ENCODE measurements around the gene FSHR.

FSHR gene

DNA sequence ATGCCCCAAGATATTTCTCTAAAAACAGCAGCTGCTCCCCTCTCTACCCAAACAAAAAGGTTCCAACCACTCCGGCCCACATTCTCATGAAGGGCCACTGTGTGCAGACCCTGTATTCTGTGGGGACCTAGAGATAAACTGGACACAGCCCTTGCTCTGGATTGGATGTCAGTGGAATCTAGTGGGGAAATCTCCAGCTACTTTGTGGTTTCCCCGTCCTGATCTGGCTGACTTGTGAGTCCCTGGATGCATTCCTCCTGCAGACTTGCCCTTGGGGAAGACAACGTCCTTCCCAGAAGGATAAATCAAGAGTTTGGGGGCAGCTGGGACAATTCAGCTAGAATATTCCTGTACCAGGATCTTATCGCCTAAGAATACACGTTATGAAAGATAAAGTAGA is 151.1 kb downstream of the FSHR start:
- Histone ChIP-seq H3K9me2 (replicated peaks; ENCODE audit: insufficient read depth, low read length) (no peaks in the 10 kb centered on the region), H3K9me3 (replicated peaks; ENCODE audit: insufficient read depth, low read length) (no peaks in the 10 kb centered on the region), H3K36me3 (replicated peaks; ENCODE audit: insufficient read depth, low read length) (no peaks in the 10 kb centered on the region), H2AFZ (ENCODE audit: low read length) (no peak overlapping the region), H3K27me3 (replicated peaks; ENCODE audit: insufficient read depth, low read length) (no peaks in the 10 kb centered on the region), H3F3A (ENCODE audit: insufficient read depth, low read length) (no peaks in the 10 kb centered on the region), H3K4me1 (ENCODE audit: low read length) (no peaks in the 10 kb centered on the region), H3K4me3 (ENCODE audit: low read length) (no peak overlapping the region), H4K20me1 (ENCODE audit: insufficient read depth, low read length) (no peaks in the 10 kb centered on the region), H3K79me2 (ENCODE audit: low read length) (no peaks in the 10 kb centered on the region), H3K9ac (ENCODE audit: low read length) (no peak overlapping the region), H3K27ac (ENCODE audit: low read length) (no peak overlapping the region), H3K4me2 (ENCODE audit: low read depth, low read length) (no peak overlapping the region)
- no peak for DNase-seq
- TF ChIP-seq EZH2 (optimal IDR thresholded peaks at IDR 0.05; ENCODE audit: low read depth, low read length) = no peak
- TF ChIP-seq EZH2phosphoT487 (IDR thresholded peaks at IDR 0.05; ENCODE audit: low read length) = no peak
- TF ChIP-seq, protein P1, sequence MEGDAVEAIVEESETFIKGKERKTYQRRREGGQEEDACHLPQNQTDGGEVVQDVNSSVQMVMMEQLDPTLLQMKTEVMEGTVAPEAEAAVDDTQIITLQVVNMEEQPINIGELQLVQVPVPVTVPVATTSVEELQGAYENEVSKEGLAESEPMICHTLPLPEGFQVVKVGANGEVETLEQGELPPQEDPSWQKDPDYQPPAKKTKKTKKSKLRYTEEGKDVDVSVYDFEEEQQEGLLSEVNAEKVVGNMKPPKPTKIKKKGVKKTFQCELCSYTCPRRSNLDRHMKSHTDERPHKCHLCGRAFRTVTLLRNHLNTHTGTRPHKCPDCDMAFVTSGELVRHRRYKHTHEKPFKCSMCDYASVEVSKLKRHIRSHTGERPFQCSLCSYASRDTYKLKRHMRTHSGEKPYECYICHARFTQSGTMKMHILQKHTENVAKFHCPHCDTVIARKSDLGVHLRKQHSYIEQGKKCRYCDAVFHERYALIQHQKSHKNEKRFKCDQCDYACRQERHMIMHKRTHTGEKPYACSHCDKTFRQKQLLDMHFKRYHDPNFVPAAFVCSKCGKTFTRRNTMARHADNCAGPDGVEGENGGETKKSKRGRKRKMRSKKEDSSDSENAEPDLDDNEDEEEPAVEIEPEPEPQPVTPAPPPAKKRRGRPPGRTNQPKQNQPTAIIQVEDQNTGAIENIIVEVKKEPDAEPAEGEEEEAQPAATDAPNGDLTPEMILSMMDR (IDR thresholded peaks at IDR 0.05; ENCODE audit: low read length) = no peak

DNA sequence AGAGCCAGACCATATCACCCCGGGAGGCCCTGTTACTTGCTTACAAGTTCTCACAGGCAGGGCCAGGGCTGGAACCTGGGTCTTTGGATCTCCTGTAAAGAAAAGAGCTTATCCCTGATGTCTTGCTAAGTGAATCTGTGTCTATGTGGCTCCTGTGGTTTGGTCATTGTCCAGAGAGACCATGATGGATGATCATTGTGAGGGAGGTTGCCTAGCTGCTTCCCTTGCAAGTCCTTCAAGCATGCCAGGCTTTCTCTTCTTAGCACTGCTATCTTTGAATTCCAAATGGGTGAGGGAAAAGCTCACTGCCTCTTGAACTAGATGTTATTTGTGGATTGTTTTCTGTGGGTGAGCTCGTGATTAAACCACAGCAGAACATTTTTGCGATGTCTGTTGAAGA is 151.6 kb downstream of the FSHR start:
- H2AFZ ChIP-seq (ENCODE audit: low read length) = no peak overlapping the region
- H3K4me1 ChIP-seq (ENCODE audit: low read length) = no peaks in the 10 kb centered on the region
- TF ChIP-seq EZH2 (optimal IDR thresholded peaks at IDR 0.05; ENCODE audit: low read depth, low read length) = no peak
- TF ChIP-seq, protein P1 (IDR thresholded peaks at IDR 0.05; ENCODE audit: low read length) = no peak
- no peak for TF ChIP-seq EZH2phosphoT487 (IDR thresholded peaks at IDR 0.05; ENCODE audit: low read length)
- DNase-seq = no peak
- no peaks in the 10 kb centered on the region for H3K36me3 ChIP-seq (replicated peaks; ENCODE audit: insufficient read depth, low read length)
- no peaks in the 10 kb centered on the region for H3K9me3 ChIP-seq (replicated peaks; ENCODE audit: insufficient read depth, low read length)
- H3K79me2 ChIP-seq (ENCODE audit: low read length) = no peaks in the 10 kb centered on the region
- no peaks in the 10 kb centered on the region for H3F3A ChIP-seq (ENCODE audit: insufficient read depth, low read length)
- no peaks in the 10 kb centered on the region for H3K9me2 ChIP-seq (replicated peaks; ENCODE audit: insufficient read depth, low read length)
- no peaks in the 10 kb centered on the region for H3K27me3 ChIP-seq (replicated peaks; ENCODE audit: insufficient read depth, low read length)
- H3K27ac ChIP-seq (ENCODE audit: low read length) = no peak overlapping the region
- no peak overlapping the region for H3K4me2 ChIP-seq (ENCODE audit: low read depth, low read length)
- H3K9ac ChIP-seq (ENCODE audit: low read length) = no peak overlapping the region
- H4K20me1 ChIP-seq (ENCODE audit: insufficient read depth, low read length) = no peaks in the 10 kb centered on the region
- no peak overlapping the region for H3K4me3 ChIP-seq (ENCODE audit: low read length)

GRCh38 chr2:49000695-49001094 is 153.6 kb downstream of the FSHR start:
- Histone ChIP-seq H3K79me2 (ENCODE audit: low read length) (no peaks in the 10 kb centered on the region), H2AFZ (ENCODE audit: low read length) (no peak overlapping the region), H3K9me2 (replicated peaks; ENCODE audit: insufficient read depth, low read length) (no peaks in the 10 kb centered on the region), H3K4me1 (ENCODE audit: low read length) (no peaks in the 10 kb centered on the region), H4K20me1 (ENCODE audit: insufficient read depth, low read length) (no peaks in the 10 kb centered on the region), H3K27me3 (replicated peaks; ENCODE audit: insufficient read depth, low read length) (no peaks in the 10 kb centered on the region), H3K9ac (ENCODE audit: low read length) (no peak overlapping the region), H3K4me2 (ENCODE audit: low read depth, low read length) (no peak overlapping the region), H3K4me3 (ENCODE audit: low read length) (no peak overlapping the region), H3K36me3 (replicated peaks; ENCODE audit: insufficient read depth, low read length) (no peaks in the 10 kb centered on the region), H3F3A (ENCODE audit: insufficient read depth, low read length) (no peaks in the 10 kb centered on the region), H3K9me3 (replicated peaks; ENCODE audit: insufficient read depth, low read length) (no peaks in the 10 kb centered on the region), H3K27ac (ENCODE audit: low read length) (no peak overlapping the region)
- TF ChIP-seq EZH2phosphoT487 (IDR thresholded peaks at IDR 0.05; ENCODE audit: low read length) = no peak
- no peak for DNase-seq

DNA sequence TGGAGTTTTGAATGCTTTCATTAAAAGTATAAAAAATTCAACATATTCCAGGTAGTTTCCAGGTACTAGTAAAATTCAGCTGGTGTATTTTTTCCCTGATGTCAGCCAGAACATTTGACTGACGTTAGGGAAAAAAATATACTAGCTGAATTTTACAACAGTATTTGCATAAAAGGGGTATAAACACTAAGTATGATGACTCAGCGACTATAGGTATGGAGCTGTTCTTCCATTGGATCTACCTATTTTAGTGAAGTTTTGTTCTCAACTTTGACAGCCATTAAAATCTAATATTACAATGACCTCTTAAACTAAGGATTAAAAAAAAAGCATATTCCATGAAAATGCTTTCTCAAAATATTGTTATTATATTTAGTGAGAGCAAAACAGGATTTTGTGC is 155.9 kb downstream of the FSHR start:
- Histone ChIP-seq H3K4me2 (ENCODE audit: low read depth, low read length) (no peak overlapping the region), H3K9ac (ENCODE audit: low read length) (no peak overlapping the region), H3K79me2 (ENCODE audit: low read length) (no peaks in the 10 kb centered on the region), H3K4me3 (ENCODE audit: low read length) (no peak overlapping the region), H3K4me1 (ENCODE audit: low read length) (no peaks in the 10 kb centered on the region), H4K20me1 (ENCODE audit: insufficient read depth, low read length) (no peaks in the 10 kb centered on the region), H3K9me2 (replicated peaks; ENCODE audit: insufficient read depth, low read length) (no peaks in the 10 kb centered on the region), H3K27me3 (replicated peaks; ENCODE audit: insufficient read depth, low read length) (no peaks in the 10 kb centered on the region), H2AFZ (ENCODE audit: low read length) (no peak overlapping the region), H3K27ac (ENCODE audit: low read length) (no peak overlapping the region), H3F3A (ENCODE audit: insufficient read depth, low read length) (no peaks in the 10 kb centered on the region), H3K36me3 (replicated peaks; ENCODE audit: insufficient read depth, low read length) (no peaks in the 10 kb centered on the region), H3K9me3 (replicated peaks; ENCODE audit: insufficient read depth, low read length) (no peaks in the 10 kb centered on the region)
- no peak for DNase-seq
- TF ChIP-seq EZH2phosphoT487 (IDR thresholded peaks at IDR 0.05; ENCODE audit: low read length) (no peak), EZH2 (optimal IDR thresholded peaks at IDR 0.05; ENCODE audit: low read depth, low read length) (no peak)
- TF ChIP-seq, protein P1 (IDR thresholded peaks at IDR 0.05; ENCODE audit: low read length) = no peak

All from MM.1S (cell line).